ENCODE measurements around the gene DNM2. TPM values are rescaled to one million over a fixed set of nuclear protein-coding genes. Genes with fewer than 3 reads are reported as not detected.

The DNM2 gene
- total RNA-seq, 1 experiment from 2014 or later: 125 TPM

DNA sequence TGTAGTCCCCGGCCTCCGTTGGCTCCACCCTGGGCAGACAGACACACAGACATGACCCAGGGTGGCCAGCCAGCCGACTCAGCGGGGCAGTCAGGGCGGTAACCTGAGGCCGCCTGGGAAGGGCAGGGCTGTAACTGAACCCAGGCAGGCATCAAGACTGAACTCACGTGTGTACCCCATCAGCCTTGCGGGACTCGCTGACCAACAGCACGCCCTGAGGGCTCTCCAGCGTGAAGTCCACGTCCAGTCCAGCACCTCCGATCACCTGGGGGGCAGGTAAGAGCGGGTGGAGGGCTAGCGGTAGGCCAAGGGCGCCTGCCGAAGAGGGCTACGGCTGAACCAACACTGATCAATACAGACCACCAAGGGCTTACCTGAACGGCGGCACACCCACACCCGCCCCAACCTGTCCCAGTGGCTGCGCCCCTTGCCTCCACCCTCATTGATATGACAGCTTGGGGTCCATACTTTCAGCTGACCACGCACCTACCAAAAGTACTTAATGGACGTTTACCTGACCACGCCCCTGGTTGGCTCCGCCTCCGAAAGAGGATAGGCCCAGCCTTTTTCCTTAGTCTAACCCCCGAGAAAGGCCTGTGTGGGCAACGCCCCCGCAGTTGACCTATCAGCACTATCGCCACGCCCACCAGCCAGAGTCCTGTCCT lies 117.3 kb downstream of the DNM2 start:
- DNase-seq (ENCODE audit: low read depth, low spot score): no peak
- BruUV-seq (replicated peaks): TSS peak; percentile 91
- TF ChIP-seq TCF7L2 (IDR thresholded peaks at IDR 0.05; ENCODE audit: low read depth, low read length): no peak
- TF ChIP-seq, protein P1, sequence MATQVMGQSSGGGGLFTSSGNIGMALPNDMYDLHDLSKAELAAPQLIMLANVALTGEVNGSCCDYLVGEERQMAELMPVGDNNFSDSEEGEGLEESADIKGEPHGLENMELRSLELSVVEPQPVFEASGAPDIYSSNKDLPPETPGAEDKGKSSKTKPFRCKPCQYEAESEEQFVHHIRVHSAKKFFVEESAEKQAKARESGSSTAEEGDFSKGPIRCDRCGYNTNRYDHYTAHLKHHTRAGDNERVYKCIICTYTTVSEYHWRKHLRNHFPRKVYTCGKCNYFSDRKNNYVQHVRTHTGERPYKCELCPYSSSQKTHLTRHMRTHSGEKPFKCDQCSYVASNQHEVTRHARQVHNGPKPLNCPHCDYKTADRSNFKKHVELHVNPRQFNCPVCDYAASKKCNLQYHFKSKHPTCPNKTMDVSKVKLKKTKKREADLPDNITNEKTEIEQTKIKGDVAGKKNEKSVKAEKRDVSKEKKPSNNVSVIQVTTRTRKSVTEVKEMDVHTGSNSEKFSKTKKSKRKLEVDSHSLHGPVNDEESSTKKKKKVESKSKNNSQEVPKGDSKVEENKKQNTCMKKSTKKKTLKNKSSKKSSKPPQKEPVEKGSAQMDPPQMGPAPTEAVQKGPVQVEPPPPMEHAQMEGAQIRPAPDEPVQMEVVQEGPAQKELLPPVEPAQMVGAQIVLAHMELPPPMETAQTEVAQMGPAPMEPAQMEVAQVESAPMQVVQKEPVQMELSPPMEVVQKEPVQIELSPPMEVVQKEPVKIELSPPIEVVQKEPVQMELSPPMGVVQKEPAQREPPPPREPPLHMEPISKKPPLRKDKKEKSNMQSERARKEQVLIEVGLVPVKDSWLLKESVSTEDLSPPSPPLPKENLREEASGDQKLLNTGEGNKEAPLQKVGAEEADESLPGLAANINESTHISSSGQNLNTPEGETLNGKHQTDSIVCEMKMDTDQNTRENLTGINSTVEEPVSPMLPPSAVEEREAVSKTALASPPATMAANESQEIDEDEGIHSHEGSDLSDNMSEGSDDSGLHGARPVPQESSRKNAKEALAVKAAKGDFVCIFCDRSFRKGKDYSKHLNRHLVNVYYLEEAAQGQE (IDR thresholded peaks at IDR 0.05; ENCODE audit: insufficient read depth in 1 of 2, low read depth in 2 of 2, low read length in 1 of 2): no peak
- TF ChIP-seq SIN3A (IDR thresholded peaks at IDR 0.05; ENCODE audit: borderline replicate concordance, insufficient read depth, low read depth, low read length): peak; percentile 44; the same call in 1 of the 2 replicates
- TF ChIP-seq, protein P2, sequence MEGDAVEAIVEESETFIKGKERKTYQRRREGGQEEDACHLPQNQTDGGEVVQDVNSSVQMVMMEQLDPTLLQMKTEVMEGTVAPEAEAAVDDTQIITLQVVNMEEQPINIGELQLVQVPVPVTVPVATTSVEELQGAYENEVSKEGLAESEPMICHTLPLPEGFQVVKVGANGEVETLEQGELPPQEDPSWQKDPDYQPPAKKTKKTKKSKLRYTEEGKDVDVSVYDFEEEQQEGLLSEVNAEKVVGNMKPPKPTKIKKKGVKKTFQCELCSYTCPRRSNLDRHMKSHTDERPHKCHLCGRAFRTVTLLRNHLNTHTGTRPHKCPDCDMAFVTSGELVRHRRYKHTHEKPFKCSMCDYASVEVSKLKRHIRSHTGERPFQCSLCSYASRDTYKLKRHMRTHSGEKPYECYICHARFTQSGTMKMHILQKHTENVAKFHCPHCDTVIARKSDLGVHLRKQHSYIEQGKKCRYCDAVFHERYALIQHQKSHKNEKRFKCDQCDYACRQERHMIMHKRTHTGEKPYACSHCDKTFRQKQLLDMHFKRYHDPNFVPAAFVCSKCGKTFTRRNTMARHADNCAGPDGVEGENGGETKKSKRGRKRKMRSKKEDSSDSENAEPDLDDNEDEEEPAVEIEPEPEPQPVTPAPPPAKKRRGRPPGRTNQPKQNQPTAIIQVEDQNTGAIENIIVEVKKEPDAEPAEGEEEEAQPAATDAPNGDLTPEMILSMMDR (IDR thresholded peaks at IDR 0.05): no peak
- TF ChIP-seq POLR2AphosphoS5 (IDR thresholded peaks at IDR 0.05; ENCODE audit: low read depth, low read length): peak; percentile 21
- H3K27ac ChIP-seq (ENCODE audit: low read length): peak overlapping the region; percentile 84
- H3K4me1 ChIP-seq (ENCODE audit: control insufficient read depth, insufficient read depth, low read length): no peaks in the 10 kb centered on the region; the same call in 1 of the 2 replicates
- POLR2A ChIA-PET: interaction anchor here (0.6 to 1.4 kb wide), 3 partner anchors 24 to 63 kb away, joined by 3 to 5 read pairs (median 5); no protein-coding TSS in a partner anchor
- H3K27me3 ChIP-seq (ENCODE audit: control insufficient read depth, insufficient read depth, low read length): no peaks in the 10 kb centered on the region
- in situ Hi-C loops (cut with HindIII; ENCODE audit: low pct_unique_long_range_greater_than_20kb, low sequenced_read_pairs) (no loop called here), intact Hi-C loops (cut with micrococcal nuclease; ENCODE audit: unreplicated experiment) (no loop called here)
- CTCF ChIA-PET: interaction anchor here (2.4 kb wide), 1 partner anchor 29 kb away, joined by 16 read pairs; no protein-coding TSS in a partner anchor
- peak; percentile 29 for ATAC-seq
- no peaks in the 10 kb centered on the region for H3K36me3 ChIP-seq (ENCODE audit: control insufficient read depth, insufficient read depth, low read length)
- H3K9me3 ChIP-seq (ENCODE audit: control insufficient read depth, insufficient read depth, low read depth, low read length): peaks cover 3% of the 10 kb centered on the region; the same call in 1 of the 2 replicates
- H3K4me3 ChIP-seq (ENCODE audit: low read depth in 2 of 2, low read length in 2 of 2): peak overlapping the region; percentile 61 to 71

DNA sequence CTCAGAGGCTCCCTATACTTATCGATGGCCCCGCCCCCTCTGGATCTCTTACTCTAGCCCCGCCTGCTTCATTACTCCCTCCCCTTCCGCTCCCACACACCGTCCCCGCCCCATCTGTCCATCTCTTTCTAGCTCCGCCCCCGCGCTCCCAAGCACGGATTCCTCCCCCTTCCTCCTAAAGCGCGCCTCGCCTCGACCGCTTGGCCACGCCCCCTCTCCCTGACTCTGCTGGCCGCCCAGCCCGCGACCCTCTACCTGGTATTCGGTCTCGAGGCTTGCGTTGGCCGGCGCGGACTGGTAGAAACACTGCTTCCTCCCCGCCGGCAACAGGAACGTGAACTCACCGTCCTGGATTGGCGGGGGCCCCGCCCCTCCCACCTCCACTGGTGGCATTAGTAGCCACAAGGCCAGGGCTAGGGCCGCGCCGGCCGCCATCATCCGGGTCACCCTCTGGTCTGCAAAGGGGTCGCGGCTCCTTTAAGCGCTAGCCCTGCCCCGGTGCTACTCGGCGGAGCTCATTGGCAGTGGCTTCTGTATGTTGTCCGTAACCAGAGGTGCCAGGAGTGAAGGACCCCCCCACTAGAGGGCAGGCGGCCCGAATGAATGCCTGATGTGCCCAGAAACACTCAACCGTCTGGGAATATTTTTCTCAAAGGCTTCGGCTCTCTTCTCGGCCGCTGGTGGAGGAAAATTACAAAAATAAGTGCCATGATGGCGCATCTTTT lies 118.0 kb downstream of the DNM2 start, which contains the start of gene TMED1:
Gene TMED1 (minus strand): TSS at position 459 of the 725 bp plus-strand sequence. CDS start 21 bp downstream, at position 438.
- H3K27me3 ChIP-seq (ENCODE audit: control insufficient read depth, insufficient read depth, low read length): no peaks in the 10 kb centered on the region
- no peaks in the 10 kb centered on the region; the same call in 1 of the 2 replicates for H3K4me1 ChIP-seq (ENCODE audit: control insufficient read depth, insufficient read depth, low read length)
- in situ Hi-C loops (cut with HindIII; ENCODE audit: low pct_unique_long_range_greater_than_20kb, low sequenced_read_pairs) (no loop called here), intact Hi-C loops (cut with micrococcal nuclease; ENCODE audit: unreplicated experiment) (no loop called here)
- TF ChIP-seq SIN3A (IDR thresholded peaks at IDR 0.05; ENCODE audit: borderline replicate concordance, insufficient read depth, low read depth, low read length) (0 out of 2 replicates have a peak, but pooled peaks have one; percentile 41), TCF7L2 (IDR thresholded peaks at IDR 0.05; ENCODE audit: low read depth, low read length) (no peak)
- TF ChIP-seq, protein P1 (IDR thresholded peaks at IDR 0.05; ENCODE audit: insufficient read depth in 1 of 2, low read depth in 2 of 2, low read length in 1 of 2): no peak
- peak within 1 kb of the TSS; percentile 91 for H3K27ac ChIP-seq (ENCODE audit: low read length)
- no TSS peak for BruUV-seq (replicated peaks)
- H3K9me3 ChIP-seq (ENCODE audit: control insufficient read depth, insufficient read depth, low read depth, low read length): peaks cover 3% of the 10 kb centered on the region; the same call in 1 of the 2 replicates
- ChIA-PET CTCF (interaction anchor here (0.6 to 2.4 kb wide), 4 partner anchors 25 to 347 kb away, joined by 3 to 16 read pairs (median 6); no protein-coding TSS in a partner anchor), POLR2A (interaction anchor here (0.6 to 1.4 kb wide), 4 partner anchors 23 to 211 kb away, joined by 3 to 5 read pairs (median 5); no protein-coding TSS in a partner anchor)
- peak; percentile 94 for DNase-seq (ENCODE audit: low read depth, low spot score)
- ATAC-seq: peak; percentile 91
- peak within 1 kb of the TSS; percentile 61 to 71 for H3K4me3 ChIP-seq (ENCODE audit: low read depth in 2 of 2, low read length in 2 of 2)
- no peaks in the 10 kb centered on the region for H3K36me3 ChIP-seq (ENCODE audit: control insufficient read depth, insufficient read depth, low read length)
